Measurements from ENCODE around the gene MACF1.
"Not testable (repeated sequence)": the region's sequence is repeated elsewhere in the genome, so short reads cannot be mapped to it uniquely, and the experiment has no call there.

Gene MACF1

GRCh38 chr1:39500862-39501389 is 296.4 kb downstream of the MACF1 start:
- no peak for DNase-seq

- DNase-seq = no peak
These were observed 297.2 kb downstream of the MACF1 start for GRCh38 chr1:39501666-39502065.

GRCh38 chr1:39504436-39504835 is 299.9 kb downstream of the MACF1 start:
- DNase-seq = not testable (repeated sequence)

- no peak for DNase-seq
These were observed 300.8 kb downstream of the MACF1 start for GRCh38 chr1:39505289-39505688.

- DNase-seq = peak; percentile 34
These were observed 302.9 kb downstream of the MACF1 start for GRCh38 chr1:39507230-39507928.

GRCh38 chr1:39508266-39508665 is 303.8 kb downstream of the MACF1 start:
- DNase-seq = no peak

GRCh38 chr1:39508857-39509305 is 304.4 kb downstream of the MACF1 start:
- no peak for DNase-seq

GRCh38 chr1:39509360-39510009 is 305.0 kb downstream of the MACF1 start:
- no peak for DNase-seq

- DNase-seq = not testable (repeated sequence)
These were observed 306.2 kb downstream of the MACF1 start for GRCh38 chr1:39510570-39511186.

- not testable (repeated sequence) for DNase-seq
These were observed 307.0 kb downstream of the MACF1 start for GRCh38 chr1:39511477-39511876.

GRCh38 chr1:39512234-39512847 is 307.8 kb downstream of the MACF1 start:
- DNase-seq = not testable (repeated sequence)

GRCh38 chr1:39514710-39515124 is 310.2 kb downstream of the MACF1 start:
- not testable (repeated sequence) for DNase-seq

- not testable (repeated sequence) for DNase-seq
These were observed 310.9 kb downstream of the MACF1 start for GRCh38 chr1:39515131-39516086.

- DNase-seq = not testable (repeated sequence)
These were observed 312.3 kb downstream of the MACF1 start for GRCh38 chr1:39516841-39517240.

GRCh38 chr1:39517936-39518335 is 313.4 kb downstream of the MACF1 start:
- DNase-seq = not testable (repeated sequence)

GRCh38 chr1:39519376-39519775 is 314.9 kb downstream of the MACF1 start:
- DNase-seq = not testable (repeated sequence)

GRCh38 chr1:39522221-39522620 is 317.7 kb downstream of the MACF1 start:
- not testable (repeated sequence) for DNase-seq

GRCh38 chr1:39522661-39523567 is 318.4 kb downstream of the MACF1 start:
- DNase-seq = no peak

- no peak for DNase-seq
These were observed 319.7 kb downstream of the MACF1 start for GRCh38 chr1:39524171-39524570.

GRCh38 chr1:39524591-39525365 is 320.3 kb downstream of the MACF1 start:
- DNase-seq = no peak
